HS-27A (cell line): Measurements from ENCODE around the gene EFHC1.
A peak's percentile ranks its signal among the peaks of the same experiment; 100 is the strongest.

Experiments
- DNase-seq: peaks from one replicate; pipeline ENCODE4 v3.0.0-alpha.2; 2012; ENCODE audit warnings: low read depth, missing footprints

Gene EFHC1

DNA sequence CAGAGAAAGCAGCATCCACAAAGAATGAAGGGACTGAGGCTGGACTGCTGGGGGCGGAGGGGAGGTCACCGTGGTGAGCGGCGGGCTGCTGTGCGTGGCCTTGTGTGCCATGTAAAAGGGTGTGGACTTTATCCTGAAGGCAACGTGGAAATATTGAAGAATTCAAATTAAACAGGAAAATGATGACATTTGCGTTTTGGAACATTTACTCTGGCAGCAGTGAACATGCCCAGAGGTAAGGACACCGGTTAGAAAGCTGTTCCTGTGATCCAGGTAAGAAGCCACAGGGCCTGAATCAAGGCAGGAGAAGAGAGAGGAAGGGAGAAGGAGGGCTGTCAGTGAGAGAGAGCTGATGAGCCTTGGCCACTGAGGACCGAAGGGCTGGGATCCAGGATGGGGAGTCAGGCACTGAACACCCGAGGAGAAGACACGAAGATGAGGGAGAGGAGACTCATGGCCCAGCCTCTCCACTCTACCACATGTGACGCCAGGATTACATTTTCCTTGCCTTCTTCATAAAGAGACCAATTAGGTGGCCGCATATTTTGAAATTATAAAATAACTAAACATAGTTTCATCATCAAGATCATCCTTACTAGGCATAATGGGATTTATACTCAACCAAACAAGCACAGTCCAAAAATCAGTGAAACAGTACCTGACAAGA is 98.3 kb downstream of the EFHC1 start:
- no peak for DNase-seq

GRCh38 chr6:52519618-52520017 is 99.5 kb downstream of the EFHC1 start:
- no peak for DNase-seq

GRCh38 chr6:52522151-52522626 is 102.0 kb downstream of the EFHC1 start:
- DNase-seq = peak; percentile 81

DNA sequence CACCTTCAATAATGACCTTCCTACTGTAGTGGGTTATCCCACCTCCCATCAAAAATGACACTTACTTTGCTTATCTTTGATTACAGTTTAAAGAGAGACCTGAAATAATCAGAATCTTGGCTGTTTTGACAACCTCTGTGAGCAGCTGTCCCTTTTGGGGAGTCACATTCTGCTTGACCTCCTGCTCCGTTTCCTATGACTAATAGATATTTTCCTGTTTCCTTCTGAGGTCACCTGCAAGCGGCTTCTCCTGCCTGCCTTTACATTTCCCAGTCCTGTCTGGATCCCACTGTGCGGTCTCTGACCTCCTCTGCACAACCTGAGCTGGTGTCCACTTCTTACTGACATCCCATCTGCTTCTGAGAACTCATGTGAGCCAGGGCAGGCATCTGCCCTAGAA is 102.5 kb downstream of the EFHC1 start:
- DNase-seq = no peak

DNA sequence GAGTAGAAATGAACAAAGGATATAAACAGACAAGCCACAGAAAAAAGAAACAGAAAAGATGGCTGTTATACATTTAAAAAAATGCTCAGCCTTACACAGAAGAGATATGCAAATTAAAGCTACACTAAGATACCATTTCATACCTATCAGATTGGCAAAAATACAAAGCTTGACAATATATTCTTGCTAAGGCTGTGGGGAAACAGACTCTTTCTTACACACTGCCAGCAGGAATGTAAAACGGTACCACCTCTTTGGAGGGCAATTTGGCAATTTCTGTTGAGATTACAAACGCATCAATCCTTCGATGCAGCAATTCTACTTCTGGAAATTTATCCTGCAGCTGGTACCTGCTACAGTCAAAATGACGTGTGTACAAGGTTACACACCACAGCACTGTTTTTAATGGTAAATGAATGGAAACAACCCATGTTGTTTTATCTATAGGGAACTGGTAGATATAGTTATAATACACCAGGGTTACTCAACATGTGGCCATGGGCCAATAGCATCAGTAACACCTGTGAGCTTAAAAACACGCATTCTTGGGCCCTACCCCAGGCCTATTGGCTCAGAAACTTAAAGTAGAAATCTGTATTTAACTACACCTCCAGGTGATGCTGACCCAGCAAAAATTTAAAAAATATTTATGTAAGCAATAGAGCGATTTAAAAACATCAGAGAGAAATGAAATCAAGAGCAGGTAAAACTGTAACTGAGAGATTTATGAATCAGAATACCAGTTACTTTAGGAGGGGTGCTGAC is 103.4 kb downstream of the EFHC1 start:
- DNase-seq = no peak

DNA sequence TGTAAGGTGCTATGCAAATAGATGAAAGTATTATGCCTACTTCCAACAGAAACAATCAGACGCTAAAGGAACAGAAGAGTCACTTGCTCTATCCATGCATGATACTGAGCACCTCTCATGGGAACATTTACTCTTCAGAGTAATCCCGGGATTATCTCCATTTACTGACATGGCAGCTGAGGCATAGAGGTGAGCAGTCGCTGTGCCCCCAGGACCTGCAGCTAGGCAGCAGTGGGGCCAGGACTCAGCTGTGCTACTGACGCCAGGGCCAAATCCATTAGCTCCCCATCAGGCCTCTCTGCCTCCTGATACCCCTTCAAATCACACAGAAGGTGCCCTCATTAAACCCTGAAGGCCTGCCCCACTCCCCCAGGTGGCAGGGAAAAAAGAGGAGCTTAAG is 104.8 kb downstream of the EFHC1 start:
- DNase-seq = no peak

GRCh38 chr6:52526634-52527033 is 106.5 kb downstream of the EFHC1 start:
- DNase-seq = peak; percentile 78

GRCh38 chr6:52527436-52527835 is 107.3 kb downstream of the EFHC1 start:
- no peak for DNase-seq

DNA sequence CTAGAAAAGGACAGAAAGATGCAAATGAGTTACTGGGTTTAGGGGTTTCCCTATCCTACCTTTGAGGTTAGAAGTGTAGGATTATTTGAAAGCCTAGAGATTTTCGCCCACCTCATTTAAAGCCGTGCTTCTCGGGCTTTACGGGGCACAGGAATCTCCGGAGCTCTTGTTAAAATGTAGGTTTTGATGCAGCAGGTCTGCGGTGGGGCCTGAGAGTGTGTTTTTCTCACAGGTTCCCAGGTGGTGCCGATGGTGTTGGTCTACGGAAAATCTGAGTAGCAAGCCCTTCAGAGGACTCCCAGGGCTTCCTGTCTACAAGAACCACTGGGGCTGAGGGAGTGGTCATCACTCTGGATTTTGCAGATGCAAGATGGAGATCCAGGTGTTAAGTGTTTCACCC is 109.2 kb downstream of the EFHC1 start:
- no peak for DNase-seq

DNA sequence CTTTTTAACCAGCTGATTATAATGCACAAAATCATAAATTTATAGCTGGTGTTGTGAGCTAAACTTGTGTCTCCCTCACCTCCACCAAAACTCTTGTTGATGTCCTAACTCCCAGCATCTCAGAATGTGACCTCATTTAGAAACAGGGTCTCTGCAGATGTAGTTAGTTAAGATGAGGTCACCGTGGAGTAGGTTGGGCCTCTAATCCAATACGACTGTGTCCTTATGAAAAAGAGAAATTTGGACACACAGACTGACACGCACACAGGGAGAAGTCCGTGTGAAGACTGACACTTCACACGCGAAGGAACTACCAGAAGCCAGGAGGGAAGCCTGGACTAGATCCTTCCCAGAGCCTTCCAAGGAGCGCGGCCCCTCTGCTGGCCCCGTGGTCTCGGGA is 110.2 kb downstream of the EFHC1 start:
- DNase-seq = no peak

DNA sequence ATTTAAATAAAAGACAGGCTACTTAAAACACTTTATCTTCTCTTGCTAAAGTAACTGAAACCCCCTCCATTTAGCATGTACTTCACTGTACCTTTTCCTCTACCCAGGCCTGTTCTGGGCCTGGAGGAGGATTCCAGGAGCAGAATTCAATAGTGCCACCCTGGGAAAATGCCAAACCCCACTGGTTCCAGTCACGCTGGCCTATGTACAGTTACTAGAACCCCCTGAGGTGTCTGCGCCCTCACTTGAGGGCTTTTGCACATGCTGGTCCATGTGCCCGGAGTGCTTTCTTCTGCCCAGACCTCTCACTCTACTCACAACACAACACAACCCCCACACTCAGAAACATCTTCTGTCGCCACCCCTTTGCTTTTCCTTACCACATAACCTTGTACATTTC is 111.3 kb downstream of the EFHC1 start:
- no peak for DNase-seq

GRCh38 chr6:52531834-52532233 is 111.7 kb downstream of the EFHC1 start:
- DNase-seq = no peak

DNA sequence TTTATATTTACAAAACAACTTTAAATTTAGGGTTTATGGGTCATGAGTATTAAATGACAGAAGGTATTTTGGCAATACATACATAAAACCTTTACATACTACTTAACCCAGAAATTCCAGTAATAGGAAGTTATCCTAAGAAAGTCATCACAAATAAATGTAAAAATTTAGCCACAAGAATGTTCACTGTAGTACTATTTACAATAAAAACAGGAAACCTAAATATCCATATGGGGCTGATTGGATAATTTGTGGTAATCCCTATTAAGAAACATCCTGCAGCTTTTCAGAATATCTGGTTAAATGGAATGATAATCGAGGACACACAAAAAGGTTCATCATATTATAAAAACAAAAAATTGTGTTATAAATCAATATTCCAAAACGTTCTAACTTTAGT is 112.3 kb downstream of the EFHC1 start:
- no peak for DNase-seq

DNA sequence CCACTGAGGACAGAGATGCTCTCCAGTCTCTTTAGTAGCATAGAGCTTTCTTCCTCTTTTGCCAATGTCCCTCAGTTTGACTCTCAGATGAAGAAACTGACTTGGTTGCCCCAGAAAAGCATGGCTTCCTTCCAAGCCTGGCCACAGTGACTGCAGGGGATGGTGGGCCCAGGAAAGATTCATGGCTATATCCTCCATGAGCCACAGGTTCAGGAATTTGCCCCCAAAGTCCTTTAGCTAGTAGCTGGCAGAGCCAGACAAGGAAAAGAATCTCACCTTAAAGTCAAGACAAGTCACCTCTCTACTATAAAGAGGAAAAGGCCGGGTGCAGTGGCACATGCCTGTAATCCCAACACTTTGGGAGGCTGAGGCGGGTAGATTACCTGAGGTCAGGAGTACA is 113.3 kb downstream of the EFHC1 start:
- DNase-seq = no peak

DNA sequence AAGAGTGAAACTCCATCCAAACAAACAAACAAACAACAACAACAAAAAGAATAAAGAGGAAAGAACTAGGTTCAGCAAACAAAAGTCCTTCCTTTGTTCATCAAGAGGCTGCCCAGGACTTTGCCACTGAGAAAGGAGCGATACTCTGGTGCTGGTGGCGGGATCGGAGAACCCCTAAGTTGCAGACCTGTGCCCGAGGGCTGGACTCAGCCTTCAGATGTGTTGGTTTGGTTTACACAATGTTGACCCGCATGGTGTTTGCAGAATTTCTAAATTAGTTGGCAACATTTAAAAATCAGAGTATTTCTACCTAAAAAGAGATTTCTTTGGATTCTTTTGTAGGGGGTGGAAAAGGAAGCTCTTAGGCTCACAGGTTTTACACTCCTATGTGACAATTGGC is 114.2 kb downstream of the EFHC1 start:
- no peak for DNase-seq

DNA sequence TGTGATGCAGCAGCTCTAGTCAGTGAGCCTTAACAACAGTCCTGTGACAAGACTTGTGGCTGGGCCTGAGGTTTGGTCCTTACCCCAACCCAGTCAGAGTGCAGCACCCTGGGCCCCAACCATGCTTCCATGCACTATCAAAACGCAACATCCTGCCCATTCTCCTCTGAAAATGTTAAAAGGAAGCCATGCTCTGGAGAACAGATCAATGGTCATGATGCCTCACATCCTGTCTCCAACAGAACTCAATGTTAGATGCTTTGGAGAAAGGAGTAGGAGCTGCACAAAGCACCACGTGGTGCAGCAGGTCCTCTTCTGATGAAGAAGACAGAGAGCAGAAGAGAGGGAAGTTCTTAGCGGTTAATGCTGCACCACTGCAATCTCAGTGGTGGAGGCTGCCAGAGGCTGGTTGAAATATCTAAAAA is 114.8 kb downstream of the EFHC1 start:
- DNase-seq = no peak

DNA sequence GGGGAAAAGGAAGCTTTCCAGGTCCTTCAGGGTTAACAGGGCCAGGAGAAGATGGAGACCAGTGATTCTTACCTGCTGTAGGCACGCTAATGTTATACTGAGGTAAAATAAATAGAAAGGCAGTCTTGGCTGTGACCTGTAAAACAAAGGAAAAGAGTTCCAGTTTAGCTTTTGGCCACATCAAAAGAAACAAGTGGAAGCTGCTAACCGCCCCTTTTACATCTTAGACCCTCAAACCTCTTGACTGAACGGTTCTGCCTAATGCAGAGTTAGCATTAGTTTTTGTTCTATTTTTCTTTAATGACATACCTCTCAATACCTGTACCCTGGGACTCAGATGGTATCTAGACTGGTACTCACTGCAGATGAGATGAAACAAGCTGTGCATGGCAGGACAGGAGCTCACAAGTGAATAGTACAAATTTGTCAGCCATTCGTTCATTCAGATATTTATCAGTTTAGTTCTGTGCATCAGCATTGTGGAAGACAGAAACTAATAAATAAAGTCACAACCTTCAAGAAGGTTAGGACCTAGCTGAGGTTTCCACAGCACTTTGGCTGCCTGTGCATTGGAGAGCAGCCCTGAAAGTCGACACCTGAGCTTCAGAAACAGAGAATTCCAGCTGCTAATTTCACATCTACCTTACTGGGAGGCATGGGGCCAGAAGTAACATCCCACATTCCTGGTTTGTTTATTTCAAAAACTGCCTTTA is 115.7 kb downstream of the EFHC1 start:
- no peak for DNase-seq

DNA sequence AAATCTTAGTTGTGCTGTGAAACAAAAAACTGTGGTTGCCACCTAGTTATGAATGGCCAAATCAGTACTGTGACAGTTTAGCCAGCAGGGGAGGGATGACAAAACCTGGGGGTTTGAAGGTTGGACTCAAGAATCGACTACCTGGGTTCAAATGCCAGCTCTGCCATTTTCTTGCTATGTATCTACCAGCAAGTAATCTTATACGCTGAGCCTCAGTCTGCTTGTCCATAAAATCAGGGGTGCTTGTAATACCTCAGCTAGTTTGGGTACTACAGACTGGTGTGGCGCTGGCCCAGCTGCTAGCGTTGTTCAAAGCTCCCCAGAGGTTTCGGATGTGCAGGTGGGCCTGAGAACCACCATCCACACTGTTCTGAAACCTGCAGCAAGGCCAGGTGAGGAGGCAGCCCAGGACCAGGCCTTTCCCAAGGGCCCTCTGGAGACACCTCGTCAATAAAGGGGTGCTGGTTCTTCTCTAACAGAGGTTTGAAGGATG is 116.3 kb downstream of the EFHC1 start:
- DNase-seq = no peak

- no peak for DNase-seq
These were observed 117.0 kb downstream of the EFHC1 start for GRCh38 chr6:52537001-52537753.

GRCh38 chr6:52538252-52538900 is 118.2 kb downstream of the EFHC1 start:
- peak; percentile 98 for DNase-seq

DNA sequence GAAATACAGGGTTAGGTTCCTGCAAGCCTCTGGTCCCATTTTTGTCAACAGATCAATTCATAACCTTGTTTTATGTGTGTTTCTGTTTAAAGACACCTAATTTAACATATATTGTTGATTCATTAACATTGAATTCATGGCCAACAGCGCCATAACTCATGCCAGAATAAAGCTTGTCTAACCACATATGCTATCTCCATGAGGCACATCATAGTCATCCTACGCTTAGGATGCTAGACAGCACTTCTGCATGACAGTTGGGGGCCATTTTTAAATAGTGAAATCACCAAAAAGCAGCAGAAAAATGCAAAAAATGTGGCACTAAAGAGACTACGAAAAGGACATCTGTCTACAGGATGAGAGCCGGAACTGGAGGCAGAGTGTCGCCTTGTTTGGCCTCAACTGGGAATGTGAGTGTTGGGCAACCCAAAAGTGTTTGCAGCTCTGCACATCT is 118.8 kb downstream of the EFHC1 start:
- peak; percentile 97 for DNase-seq
